ENCODE results near the gene TPCN2.

- TF ChIP-seq CTCF (IDR thresholded peaks at IDR 0.05; ENCODE audit: poor library complexity, severe bottlenecking), result no peak
- TF ChIP-seq SMC3 (conservative IDR thresholded peaks at IDR 0.05; ENCODE audit: poor library complexity), result no peak
- no peak for TF ChIP-seq EZH2 (IDR thresholded peaks at IDR 0.05; ENCODE audit: borderline replicate concordance, insufficient read depth, low read length, poor library complexity, severe bottlenecking)
- no peak for TF ChIP-seq REST (IDR thresholded peaks at IDR 0.05; ENCODE audit: borderline replicate concordance)
Observed at GRCh38 chr11:69078508-69078907, 29.8 kb downstream of the TPCN2 start.

Measured in neural cell (in vitro differentiated cells).